ENCODE measurements around the gene EPB41.

EPB41 gene

GRCh38 chr1:28886731-28887418 lies 27.5 kb upstream of the EPB41 start:
- ChIA-PET CTCF (interaction anchor here (0.5 to 1.8 kb wide), 3 partner anchors 23 to 295 kb away, joined by 3 to 12 read pairs (median 3); partner anchors contain the start of gene SRSF4), POLR2A (ENCODE audit: low non-redundant PET) (interaction anchor here (0.6 kb wide), 1 partner anchor 66 kb away, joined by 4 read pairs; no protein-coding TSS in a partner anchor)
- TF ChIP-seq, protein P1, sequence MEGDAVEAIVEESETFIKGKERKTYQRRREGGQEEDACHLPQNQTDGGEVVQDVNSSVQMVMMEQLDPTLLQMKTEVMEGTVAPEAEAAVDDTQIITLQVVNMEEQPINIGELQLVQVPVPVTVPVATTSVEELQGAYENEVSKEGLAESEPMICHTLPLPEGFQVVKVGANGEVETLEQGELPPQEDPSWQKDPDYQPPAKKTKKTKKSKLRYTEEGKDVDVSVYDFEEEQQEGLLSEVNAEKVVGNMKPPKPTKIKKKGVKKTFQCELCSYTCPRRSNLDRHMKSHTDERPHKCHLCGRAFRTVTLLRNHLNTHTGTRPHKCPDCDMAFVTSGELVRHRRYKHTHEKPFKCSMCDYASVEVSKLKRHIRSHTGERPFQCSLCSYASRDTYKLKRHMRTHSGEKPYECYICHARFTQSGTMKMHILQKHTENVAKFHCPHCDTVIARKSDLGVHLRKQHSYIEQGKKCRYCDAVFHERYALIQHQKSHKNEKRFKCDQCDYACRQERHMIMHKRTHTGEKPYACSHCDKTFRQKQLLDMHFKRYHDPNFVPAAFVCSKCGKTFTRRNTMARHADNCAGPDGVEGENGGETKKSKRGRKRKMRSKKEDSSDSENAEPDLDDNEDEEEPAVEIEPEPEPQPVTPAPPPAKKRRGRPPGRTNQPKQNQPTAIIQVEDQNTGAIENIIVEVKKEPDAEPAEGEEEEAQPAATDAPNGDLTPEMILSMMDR (conservative IDR thresholded peaks at IDR 0.05; ENCODE audit: low read depth): no peak
- DNase-seq (ENCODE audit: low spot score): peak; percentile 99
- peak overlapping the region; percentile 59 for H3K27ac ChIP-seq

DNA sequence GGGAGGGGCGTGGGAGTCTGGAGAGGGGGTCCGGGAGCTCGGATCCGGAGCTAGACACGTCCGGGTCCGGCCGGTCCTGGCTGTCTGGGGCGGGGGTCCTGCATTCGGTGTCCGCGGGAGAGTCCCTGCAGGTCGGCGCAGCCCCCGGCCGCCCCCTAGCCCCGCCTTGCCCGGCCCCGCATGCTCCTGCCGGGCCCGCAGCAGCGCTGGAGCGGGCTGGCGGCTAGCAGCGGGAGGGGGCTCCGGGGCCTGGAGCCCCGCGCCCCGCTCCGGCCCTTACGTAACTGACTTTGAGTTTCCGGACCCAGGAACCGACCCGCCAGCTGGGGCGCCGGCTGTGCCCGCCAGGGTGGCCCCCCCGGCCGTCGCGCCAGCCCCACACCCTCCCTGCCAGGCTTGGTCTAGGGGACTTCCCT lies 26.9 kb upstream of the EPB41 start:
- ChIA-PET POLR2A (ENCODE audit: low non-redundant PET) (no interaction called here), CTCF (interaction anchor here (0.5 to 1.8 kb wide), 4 partner anchors 23 to 315 kb away, joined by 3 to 12 read pairs (median 4); partner anchors contain the start of gene SRSF4)
- H3K27ac ChIP-seq: peak overlapping the region; percentile 59
- TF ChIP-seq, protein P1 (conservative IDR thresholded peaks at IDR 0.05; ENCODE audit: low read depth): no peak
- no peak for DNase-seq (ENCODE audit: low spot score)

GRCh38 chr1:28887835-28888682 lies 26.3 kb upstream of the EPB41 start:
- TF ChIP-seq, protein P1 (conservative IDR thresholded peaks at IDR 0.05; ENCODE audit: low read depth): no peak
- DNase-seq (ENCODE audit: low spot score): no peak
- ChIA-PET CTCF (interaction anchor here (0.5 to 1.8 kb wide), 5 partner anchors 11 to 314 kb away, joined by 3 to 12 read pairs (median 5); partner anchors contain the start of gene SRSF4), POLR2A (ENCODE audit: low non-redundant PET) (no interaction called here)
- H3K27ac ChIP-seq: peak overlapping the region; percentile 59

DNA sequence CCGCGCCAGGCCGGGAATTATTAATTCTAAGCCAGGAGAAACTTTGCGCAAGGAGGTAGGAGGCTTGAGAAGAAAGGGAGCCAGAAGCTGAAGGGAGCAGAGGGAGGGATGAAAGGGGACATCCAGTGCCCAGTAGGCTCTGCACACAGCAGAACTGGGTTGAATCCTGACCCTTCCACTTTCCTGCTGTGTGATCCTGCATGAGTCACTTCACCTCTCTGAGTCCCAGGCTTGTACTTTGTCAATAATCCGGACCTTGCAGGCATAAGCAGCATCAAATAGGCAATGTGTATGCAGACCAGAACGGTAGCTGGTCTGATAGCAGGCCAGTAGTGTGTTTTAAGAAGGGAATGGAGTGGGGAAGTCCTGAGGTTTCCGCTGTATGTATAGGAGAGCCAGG lies 25.5 kb upstream of the EPB41 start:
- POLR2A ChIA-PET (ENCODE audit: low non-redundant PET): interaction anchor here (0.6 kb wide), 1 partner anchor 241 kb away, joined by 3 read pairs; the partner anchor contains the start of gene RNU11
- TF ChIP-seq, protein P1 (conservative IDR thresholded peaks at IDR 0.05; ENCODE audit: low read depth): no peak
- CTCF ChIA-PET: no interaction called here
- no peak overlapping the region for H3K27ac ChIP-seq
- no peak for DNase-seq (ENCODE audit: low spot score)

- POLR2A ChIA-PET (ENCODE audit: low non-redundant PET): interaction anchor here (0.6 kb wide), 1 partner anchor 241 kb away, joined by 3 read pairs; the partner anchor contains the start of gene RNU11
- H3K27ac ChIP-seq: no peak overlapping the region
- CTCF ChIA-PET: no interaction called here
- DNase-seq (ENCODE audit: low spot score): no peak
- TF ChIP-seq, protein P1 (conservative IDR thresholded peaks at IDR 0.05; ENCODE audit: low read depth): no peak
Observed at GRCh38 chr1:28889357-28889756, 25.0 kb upstream of the EPB41 start.

DNA sequence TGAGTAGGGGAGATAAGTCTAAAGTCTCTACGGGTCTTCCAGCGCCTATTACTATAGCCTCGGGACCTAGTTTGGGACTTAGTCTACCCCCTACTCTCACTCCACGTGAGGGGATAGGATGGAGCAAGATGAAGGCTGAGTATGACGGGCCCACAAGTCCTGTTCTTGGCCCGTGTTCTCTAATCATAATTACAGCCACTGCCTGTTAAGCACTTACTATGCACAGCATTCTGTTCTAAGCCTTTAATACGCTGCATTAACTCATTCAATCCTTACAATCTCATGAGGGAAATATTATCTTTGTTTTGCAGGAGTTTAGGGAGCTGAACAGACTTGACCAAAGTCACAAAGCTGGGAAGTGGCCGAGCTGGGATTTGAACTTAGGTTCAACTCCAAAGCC lies 23.9 kb upstream of the EPB41 start:
- no peak for DNase-seq (ENCODE audit: low spot score)
- no peak overlapping the region for H3K27ac ChIP-seq
- CTCF ChIA-PET: no interaction called here
- POLR2A ChIA-PET (ENCODE audit: low non-redundant PET): interaction anchor here (0.7 kb wide), 1 partner anchor 327 kb away, joined by 3 read pairs; no protein-coding TSS in a partner anchor
- TF ChIP-seq, protein P1 (conservative IDR thresholded peaks at IDR 0.05; ENCODE audit: low read depth): no peak

Data from RWPE1 (cell line).